Epithelial cell of esophagus (primary cell): ENCODE results near the gene THSD7B.

Source experiments
- DNase-seq: peaks from one replicate; pipeline ENCODE4 v3.0.0; 2010; ENCODE audit warnings: low read depth
- H3K4me3 ChIP-seq: 2 replicates; pipeline ENCODE4 v1.5.1; 2011; ENCODE audit warnings: mild to moderate bottlenecking, low read length, control low read depth
- TF ChIP-seq, protein P1 (sequence below): IDR thresholded peaks from 2 replicates; pipeline ENCODE4 v1.5.1; 2011; ENCODE audit warnings: low read depth, mild to moderate bottlenecking, low read length, control low read depth, inconsistent platforms; ENCODE audit not compliant: insufficient read depth; ENCODE audit errors: missing control alignments

THSD7B gene

DNA sequence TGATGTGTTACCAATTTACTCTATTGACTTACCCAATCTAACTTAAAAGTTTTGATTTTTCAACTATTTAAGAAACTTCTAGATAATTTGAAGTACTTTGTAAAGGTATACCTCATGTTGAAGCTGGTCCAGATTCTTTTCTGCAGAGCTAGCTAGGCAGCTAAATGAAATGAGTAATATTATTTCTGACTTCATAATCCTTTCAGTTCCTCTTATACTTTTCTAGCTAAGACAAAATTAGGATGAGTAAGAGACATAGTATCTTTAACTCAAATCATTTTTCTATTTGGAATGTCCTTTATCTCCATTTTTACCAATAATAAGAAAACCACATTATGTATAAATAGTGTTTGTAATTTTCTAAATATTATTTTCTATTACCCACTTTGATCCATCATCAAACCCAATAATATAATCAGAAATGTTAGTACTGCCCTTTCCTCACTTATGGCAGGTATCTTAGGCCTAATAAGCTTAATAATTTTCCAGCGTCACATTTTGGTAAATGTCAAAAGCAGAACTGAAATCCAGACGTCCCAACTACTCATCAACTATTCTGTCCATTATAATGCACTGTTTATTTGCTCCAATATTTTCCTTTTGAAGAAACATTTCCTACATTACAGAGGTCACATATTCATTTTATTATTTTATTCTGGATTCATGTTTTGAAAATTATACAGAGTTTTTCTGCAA, 456.6 kb downstream of the THSD7B start:
- TF ChIP-seq, protein P1, sequence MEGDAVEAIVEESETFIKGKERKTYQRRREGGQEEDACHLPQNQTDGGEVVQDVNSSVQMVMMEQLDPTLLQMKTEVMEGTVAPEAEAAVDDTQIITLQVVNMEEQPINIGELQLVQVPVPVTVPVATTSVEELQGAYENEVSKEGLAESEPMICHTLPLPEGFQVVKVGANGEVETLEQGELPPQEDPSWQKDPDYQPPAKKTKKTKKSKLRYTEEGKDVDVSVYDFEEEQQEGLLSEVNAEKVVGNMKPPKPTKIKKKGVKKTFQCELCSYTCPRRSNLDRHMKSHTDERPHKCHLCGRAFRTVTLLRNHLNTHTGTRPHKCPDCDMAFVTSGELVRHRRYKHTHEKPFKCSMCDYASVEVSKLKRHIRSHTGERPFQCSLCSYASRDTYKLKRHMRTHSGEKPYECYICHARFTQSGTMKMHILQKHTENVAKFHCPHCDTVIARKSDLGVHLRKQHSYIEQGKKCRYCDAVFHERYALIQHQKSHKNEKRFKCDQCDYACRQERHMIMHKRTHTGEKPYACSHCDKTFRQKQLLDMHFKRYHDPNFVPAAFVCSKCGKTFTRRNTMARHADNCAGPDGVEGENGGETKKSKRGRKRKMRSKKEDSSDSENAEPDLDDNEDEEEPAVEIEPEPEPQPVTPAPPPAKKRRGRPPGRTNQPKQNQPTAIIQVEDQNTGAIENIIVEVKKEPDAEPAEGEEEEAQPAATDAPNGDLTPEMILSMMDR = no peak
- no peak overlapping the region for H3K4me3 ChIP-seq
- DNase-seq = peak; percentile 41

DNA sequence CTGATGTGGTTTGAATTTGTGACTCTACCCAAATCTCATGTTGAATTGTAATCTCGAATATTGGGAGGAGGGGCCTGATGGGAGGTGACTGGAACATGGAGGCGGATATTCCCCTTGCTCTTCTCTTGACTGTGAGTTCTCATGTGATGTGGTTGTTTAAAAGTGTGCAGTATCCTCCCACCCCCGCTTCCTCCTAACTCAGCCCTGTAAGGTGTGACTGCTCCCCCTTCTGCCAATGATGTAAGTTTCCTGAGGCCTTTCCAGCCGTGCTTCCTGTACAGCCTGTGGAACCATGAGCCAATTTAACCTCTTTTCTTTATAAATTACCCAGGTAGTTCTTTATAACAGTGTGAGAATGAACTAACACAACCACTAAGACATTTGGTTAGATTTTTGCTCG, 458.4 kb downstream of the THSD7B start:
- no peak for DNase-seq

DNA sequence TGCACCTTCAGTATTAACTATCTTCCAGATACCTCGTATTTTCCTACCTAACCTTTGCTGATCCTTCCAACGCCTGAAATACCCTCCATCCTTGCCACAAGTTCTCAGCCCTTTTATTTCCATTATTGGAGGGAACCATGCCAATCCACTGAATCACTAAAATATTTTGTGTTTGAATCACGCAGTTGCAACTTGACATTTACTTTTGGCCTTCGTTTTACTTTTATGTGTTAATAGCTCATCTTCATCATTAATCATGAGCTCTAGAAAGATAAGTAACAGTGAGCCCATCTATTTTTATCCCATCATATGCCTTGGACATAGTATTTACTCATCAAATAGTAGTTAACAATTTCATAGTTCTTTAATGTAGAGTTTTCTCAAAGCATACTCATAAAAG, 463.2 kb downstream of the THSD7B start:
- H3K4me3 ChIP-seq = no peak overlapping the region
- DNase-seq = peak; percentile 54
- TF ChIP-seq, protein P1 = no peak

More for the DNA sequence above, 458.4 kb downstream of the THSD7B start:
- no peak overlapping the region for H3K4me3 ChIP-seq
- TF ChIP-seq, protein P1 = no peak

DNA sequence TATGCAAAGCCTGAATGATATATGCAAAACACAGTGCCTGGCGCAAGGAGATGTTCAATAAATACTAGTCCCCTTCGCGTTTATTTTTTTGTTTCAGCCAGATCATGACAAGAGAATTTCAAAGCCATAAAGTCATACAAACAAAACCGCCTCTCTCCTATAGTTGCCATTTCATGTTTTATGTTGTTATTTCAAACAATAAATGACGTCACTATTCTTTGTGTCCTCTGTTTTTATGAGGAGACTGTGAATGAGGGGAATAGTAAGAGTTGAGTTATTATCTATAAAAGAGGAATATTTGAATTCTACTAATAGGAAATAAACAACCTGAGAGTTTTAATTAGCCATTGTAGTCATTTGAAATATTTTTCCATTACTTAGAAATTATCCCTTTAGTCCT, 464.5 kb downstream of the THSD7B start:
- H3K4me3 ChIP-seq = no peak overlapping the region
- DNase-seq = no peak
- TF ChIP-seq, protein P1 = no peak

DNA sequence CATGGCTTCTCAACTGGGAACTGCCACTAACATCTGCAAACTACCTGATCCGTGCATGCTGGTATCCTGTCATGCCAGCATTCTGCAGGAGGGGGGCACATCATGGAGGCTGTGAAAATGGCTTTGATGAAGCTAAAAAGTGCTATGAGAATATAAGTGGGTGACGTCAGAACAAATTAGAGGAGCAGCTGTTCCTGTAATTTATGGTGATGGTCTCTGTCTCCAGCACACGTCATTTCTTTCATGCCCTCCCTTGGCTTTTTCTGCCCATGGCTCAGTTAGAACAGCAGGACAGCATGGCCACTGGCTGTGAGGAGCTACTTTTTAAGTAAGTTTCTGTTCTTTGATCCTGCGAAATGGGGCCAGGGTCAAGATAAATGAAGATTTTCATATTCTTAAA, 466.3 kb downstream of the THSD7B start:
- DNase-seq = no peak
- H3K4me3 ChIP-seq = no peak overlapping the region
- TF ChIP-seq, protein P1 = no peak

DNA sequence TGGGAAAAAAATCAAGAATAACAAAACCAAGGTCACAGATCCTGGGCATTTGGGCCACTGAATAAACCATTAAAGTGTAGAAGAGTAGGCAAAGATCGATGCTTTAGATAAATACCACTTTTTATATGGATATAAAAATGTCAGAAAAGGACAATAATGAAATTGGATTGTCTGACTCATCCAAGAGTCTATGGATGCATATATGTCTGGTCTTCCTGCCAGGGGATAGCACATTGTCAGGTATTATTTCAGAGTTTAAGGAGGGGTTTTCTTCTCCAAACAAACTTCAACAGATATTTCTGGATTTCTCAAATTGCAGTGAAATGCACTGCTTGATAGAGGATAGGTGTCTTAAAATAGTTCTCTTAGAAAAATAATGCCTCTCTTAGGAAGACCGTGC, 466.7 kb downstream of the THSD7B start:
- TF ChIP-seq, protein P1 = no peak
- H3K4me3 ChIP-seq = no peak overlapping the region
- no peak for DNase-seq

DNA sequence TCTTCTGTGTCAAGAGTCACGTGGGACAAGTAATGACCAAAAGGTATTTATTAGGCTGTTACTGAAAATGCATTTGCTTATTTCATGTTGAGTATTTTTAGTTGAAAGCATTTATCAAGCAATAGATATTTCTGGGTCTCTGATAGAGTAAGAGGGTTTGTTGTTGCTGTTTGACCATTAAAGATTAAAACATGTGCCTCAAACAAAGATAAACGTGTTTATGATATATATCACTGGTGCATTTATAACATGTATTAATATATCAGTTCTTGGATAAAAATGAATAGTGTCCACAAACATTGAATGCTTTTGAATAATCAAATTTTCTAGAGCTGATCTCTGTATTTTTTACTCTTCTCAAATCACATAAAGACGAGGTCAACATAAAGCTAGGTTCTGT, 467.7 kb downstream of the THSD7B start:
- no peak for DNase-seq
- TF ChIP-seq, protein P1 = no peak
- no peak overlapping the region for H3K4me3 ChIP-seq
